Panc1 (cell line): Measurements from ENCODE around the gene SMIM38. TPM values are rescaled to one million over a fixed set of nuclear protein-coding genes. Genes with fewer than 3 reads are reported as not detected.

Experiments used
- ATAC-seq: fragments of 200-7000 bp; cut with Tn5 transposase; 2 replicates; pipeline ENCODE4 v1.9.1; 2020; ENCODE audit warnings: mild to moderate bottlenecking, moderate library complexity
- BruUV-seq: library from RNA; stranded (reverse); fragments of 400-500 nt; replicated peaks from 2 replicates; lab custom pipeline; 2021; lab: Mats Ljungman, UMichigan
- CTCF ChIA-PET: fragments of 300-600 bp; sonication (Branson Sonifier 250); formaldehyde crosslinking; loops from one replicate; lab custom pipeline; 2022; ENCODE audit warnings: antibody characterized with exemption; lab: Charles Lee
- POLR2A ChIA-PET: fragments of 300-600 bp; sonication (Branson Sonifier 250); formaldehyde crosslinking; loops from one replicate; lab custom pipeline; 2022; ENCODE audit warnings: antibody characterized with exemption; lab: Charles Lee
- DNase-seq: peaks from one replicate; pipeline ENCODE4 v3.0.0-alpha.2; 2010; ENCODE audit warnings: low read depth, low spot score
- H3K27ac ChIP-seq: 2 replicates; pipeline ENCODE4 v1.5.1; 2011; ENCODE audit warnings: mild to moderate bottlenecking, low read length, inconsistent platforms
- H3K27me3 ChIP-seq: fragments of 200-500 bp; sonication (Bioruptor generic); 2 replicates; pipeline ENCODE4 v1.6.0; 2014; ENCODE audit warnings: low read length, inconsistent platforms; ENCODE audit not compliant: control insufficient read depth, insufficient read depth
- H3K36me3 ChIP-seq: fragments of 200-500 bp; sonication (Bioruptor generic); 2 replicates; pipeline ENCODE4 v1.5.1; 2014; ENCODE audit warnings: inconsistent platforms, mild to moderate bottlenecking, low read length, moderate library complexity; ENCODE audit not compliant: control insufficient read depth, insufficient read depth
- H3K4me1 ChIP-seq: 2 replicates; pipeline ENCODE4 v1.5.1; 2011; ENCODE audit warnings: inconsistent platforms, mild to moderate bottlenecking, low read length, moderate library complexity; ENCODE audit not compliant: control insufficient read depth, insufficient read depth
- H3K4me3 ChIP-seq, 2 experiments: 2 replicates each; pipeline ENCODE4 v1.5.1; 2011 to 2012; ENCODE audit warnings: low read depth in 2 of 2, low read length in 2 of 2, mild to moderate bottlenecking in 2 of 2, inconsistent platforms in 1 of 2, moderate library complexity in 1 of 2
- H3K9me3 ChIP-seq: fragments of 200-500 bp; sonication (Bioruptor generic); 2 replicates; pipeline ENCODE4 v1.5.1; 2014; ENCODE audit warnings: low read depth, mild to moderate bottlenecking, inconsistent platforms, low read length, moderate library complexity; ENCODE audit not compliant: control insufficient read depth, insufficient read depth
- POLR2AphosphoS5 ChIP-seq: IDR thresholded peaks from 2 replicates; pipeline ENCODE4 v1.6.1; 2012; ENCODE audit warnings: mild to moderate bottlenecking, low read depth, low read length, moderate library complexity
- REST ChIP-seq, 2 experiments: IDR thresholded peaks; 2 replicates each; pipeline ENCODE4 v1.6.1; 2011 to 2012; ENCODE audit warnings: low read depth in 2 of 2, control low read depth in 1 of 2, low read length in 1 of 2, mild to moderate bottlenecking in 1 of 2, moderate library complexity in 1 of 2; ENCODE audit not compliant: insufficient read depth in 1 of 2
- SIN3A ChIP-seq: IDR thresholded peaks from 2 replicates; pipeline ENCODE4 v1.6.1; 2012; ENCODE audit warnings: low read depth, mild to moderate bottlenecking, low read length, moderate library complexity, borderline replicate concordance; ENCODE audit not compliant: insufficient read depth
- TCF7L2 ChIP-seq: IDR thresholded peaks from 2 replicates; pipeline ENCODE4 v1.6.1; 2011; ENCODE audit warnings: mild to moderate bottlenecking, low read depth, low read length, inconsistent platforms
- in situ Hi-C: cut with HindIII; loops from 2 replicates; pipeline ENCODE4 v1.10.0; 2016; ENCODE audit warnings: low sequenced_read_pairs, low pct_unique_long_range_greater_than_20kb
- intact Hi-C: fragments of 100-400 bp; cut with micrococcal nuclease; formaldehyde crosslinking; loops from one replicate; pipeline ENCODE4 v1.10.0; 2022; ENCODE audit not compliant: unreplicated experiment
- total RNA-seq: library from RNA; stranded (reverse); gene quantifications from one replicate; pipeline ENCODE4 v1.2.1, GENCODE V29; 2021; ENCODE audit not compliant: unreplicated experiment
- TF ChIP-seq, protein P1 (sequence below): fragments of 450-650 bp; IDR thresholded peaks from 2 replicates; pipeline ENCODE4 v1.5.1; 2017; ENCODE audit warnings: mild to moderate bottlenecking

Gene SMIM38
- total RNA-seq, 1 experiment from 2014 or later: 0.46 TPM

DNA sequence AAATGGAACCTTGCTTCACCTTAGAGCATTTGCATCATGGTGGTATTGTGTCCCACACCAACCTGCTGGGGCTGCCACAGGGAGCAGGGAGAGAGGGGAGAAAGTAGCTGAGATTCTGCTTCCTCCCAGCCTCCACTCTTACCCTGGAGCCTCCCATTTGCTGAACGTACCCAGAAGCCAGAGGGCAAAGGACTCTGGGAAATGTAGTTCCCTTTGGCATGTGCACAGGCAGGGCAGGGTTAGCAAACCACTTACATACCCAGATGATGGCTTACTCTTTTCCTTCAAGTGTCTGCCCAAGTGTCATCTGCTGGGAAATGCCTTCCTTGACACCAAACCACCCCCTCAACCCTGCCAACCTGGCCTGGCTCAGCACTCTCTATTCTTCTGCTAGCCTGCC is 16.9 kb downstream of the SMIM38 start:
- ChIA-PET CTCF (interaction anchor here (0.7 kb wide), 1 partner anchor 91 kb away, joined by 3 read pairs; no protein-coding TSS in a partner anchor), POLR2A (no interaction called here)
- no peaks in the 10 kb centered on the region for H3K9me3 ChIP-seq
- TF ChIP-seq POLR2AphosphoS5 (no peak), REST (IDR thresholded peaks at IDR 0.05; ENCODE audit: insufficient read depth in 1 of 2, low read depth in 2 of 2, low read length in 1 of 2) (no peak), SIN3A (no peak), TCF7L2 (no peak)
- TF ChIP-seq, protein P1, sequence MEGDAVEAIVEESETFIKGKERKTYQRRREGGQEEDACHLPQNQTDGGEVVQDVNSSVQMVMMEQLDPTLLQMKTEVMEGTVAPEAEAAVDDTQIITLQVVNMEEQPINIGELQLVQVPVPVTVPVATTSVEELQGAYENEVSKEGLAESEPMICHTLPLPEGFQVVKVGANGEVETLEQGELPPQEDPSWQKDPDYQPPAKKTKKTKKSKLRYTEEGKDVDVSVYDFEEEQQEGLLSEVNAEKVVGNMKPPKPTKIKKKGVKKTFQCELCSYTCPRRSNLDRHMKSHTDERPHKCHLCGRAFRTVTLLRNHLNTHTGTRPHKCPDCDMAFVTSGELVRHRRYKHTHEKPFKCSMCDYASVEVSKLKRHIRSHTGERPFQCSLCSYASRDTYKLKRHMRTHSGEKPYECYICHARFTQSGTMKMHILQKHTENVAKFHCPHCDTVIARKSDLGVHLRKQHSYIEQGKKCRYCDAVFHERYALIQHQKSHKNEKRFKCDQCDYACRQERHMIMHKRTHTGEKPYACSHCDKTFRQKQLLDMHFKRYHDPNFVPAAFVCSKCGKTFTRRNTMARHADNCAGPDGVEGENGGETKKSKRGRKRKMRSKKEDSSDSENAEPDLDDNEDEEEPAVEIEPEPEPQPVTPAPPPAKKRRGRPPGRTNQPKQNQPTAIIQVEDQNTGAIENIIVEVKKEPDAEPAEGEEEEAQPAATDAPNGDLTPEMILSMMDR: no peak
- no peaks in the 10 kb centered on the region for H3K4me1 ChIP-seq
- no peaks in the 10 kb centered on the region for H3K27me3 ChIP-seq
- intact Hi-C loops: no loop called here
- in situ Hi-C loops: no loop called here
- no peak overlapping the region for H3K27ac ChIP-seq
- BruUV-seq: no TSS peak
- H3K36me3 ChIP-seq: no peaks in the 10 kb centered on the region
- no peak overlapping the region for H3K4me3 ChIP-seq
- DNase-seq (no peak), ATAC-seq (0 out of 2 replicates have a peak, but pooled peaks have one; percentile 51)

DNA sequence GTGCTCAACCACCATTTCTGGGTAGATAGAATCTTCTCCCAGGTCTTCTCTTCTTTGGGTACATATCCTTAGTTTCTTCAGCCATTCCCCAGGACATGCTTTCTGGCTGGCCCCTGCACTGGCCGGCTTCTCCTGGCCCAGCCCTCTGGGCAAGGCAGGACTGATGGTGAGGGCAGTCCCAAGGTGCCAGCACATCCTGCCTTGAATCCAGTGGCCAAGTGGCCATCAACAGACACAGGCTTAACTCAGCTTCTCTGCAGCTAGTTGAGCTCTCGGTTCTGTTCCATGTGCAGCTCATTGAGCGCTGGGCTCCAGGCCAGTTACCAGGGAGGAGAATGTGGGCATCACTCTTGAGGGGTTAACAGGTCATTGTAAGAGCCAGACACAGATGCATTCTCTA is 17.6 kb downstream of the SMIM38 start:
- no TSS peak for BruUV-seq
- Histone ChIP-seq H3K4me1 (no peaks in the 10 kb centered on the region), H3K4me3 (no peak overlapping the region), H3K36me3 (no peaks in the 10 kb centered on the region), H3K27ac (no peak overlapping the region), H3K9me3 (no peaks in the 10 kb centered on the region), H3K27me3 (no peaks in the 10 kb centered on the region)
- in situ Hi-C loops (no loop called here), intact Hi-C loops (no loop called here)
- POLR2A ChIA-PET: interaction anchor here (0.6 kb wide), 1 partner anchor 905 kb away, joined by 3 read pairs; no protein-coding TSS in a partner anchor
- ATAC-seq (no peak), DNase-seq (no peak)
- CTCF ChIA-PET: interaction anchor here (0.7 kb wide), 1 partner anchor 998 kb away, joined by 6 read pairs; no protein-coding TSS in a partner anchor
- TF ChIP-seq, protein P1: no peak
